CD4-positive, alpha-beta T cell treated with Interleukin-21 for 1 hour (primary cell): ENCODE data around the gene TXLNA.
A peak's percentile ranks its signal among the peaks of the same experiment; 100 is the strongest.

Source experiments
- DNase-seq: peaks from one replicate; pipeline ENCODE4 v3.0.0-alpha.2; 2020

TXLNA gene

DNA sequence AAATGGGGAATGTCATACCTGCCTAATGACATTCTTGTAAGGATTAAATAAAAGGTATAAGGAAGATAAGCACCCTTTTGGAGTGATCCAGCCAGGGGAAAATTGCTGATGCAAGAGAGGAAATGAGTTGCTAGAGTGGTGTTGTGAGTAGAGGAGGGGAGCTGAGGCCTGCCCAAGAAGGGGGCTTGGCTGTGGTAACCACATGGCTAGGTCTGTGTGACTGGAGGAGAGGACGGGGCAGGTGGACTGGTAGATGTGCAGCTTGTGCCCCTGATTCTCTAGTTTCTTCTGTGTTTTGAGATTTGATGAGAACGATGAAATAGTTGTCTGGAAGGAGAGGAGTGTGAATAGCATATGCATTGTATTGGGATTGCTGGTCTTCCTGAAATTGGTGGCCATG lies 6.6 kb downstream of the TXLNA start:
- no peak for DNase-seq

DNA sequence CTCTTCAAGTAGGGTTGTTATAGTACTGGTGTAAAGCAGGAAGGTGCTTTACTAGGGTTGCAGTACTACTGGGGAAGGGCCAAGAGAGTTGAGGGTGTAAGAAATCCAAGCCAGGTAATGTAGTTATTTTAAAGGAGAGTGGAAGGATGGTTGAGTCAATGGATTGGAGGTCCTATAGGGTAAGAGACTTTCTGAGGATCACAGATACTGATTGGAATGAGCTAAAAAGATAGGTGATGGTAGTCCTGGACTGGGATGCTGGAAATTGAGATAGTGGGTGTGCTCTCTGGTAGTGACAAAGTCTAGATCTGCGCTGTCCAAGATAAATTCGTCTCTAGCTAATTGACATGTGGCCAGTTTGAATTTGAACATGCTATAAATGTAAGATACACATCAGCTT lies 7.0 kb downstream of the TXLNA start:
- no peak for DNase-seq

DNA sequence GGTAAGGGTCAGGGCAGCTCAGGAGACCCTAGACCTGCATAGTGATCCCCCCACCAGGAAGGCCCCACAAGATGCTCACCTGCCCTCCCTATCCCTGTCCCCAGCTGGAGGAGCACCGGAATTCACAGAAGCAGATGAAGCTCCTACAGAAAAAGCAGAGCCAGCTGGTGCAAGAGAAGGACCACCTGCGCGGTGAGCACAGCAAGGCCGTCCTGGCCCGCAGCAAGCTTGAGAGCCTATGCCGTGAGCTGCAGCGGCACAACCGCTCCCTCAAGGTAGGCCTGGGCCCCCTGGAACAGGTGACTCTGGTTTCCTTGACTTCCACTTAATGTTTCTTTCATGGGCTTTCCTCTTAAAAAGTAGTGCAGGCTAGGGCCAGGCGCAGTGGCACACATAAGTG lies 8.4 kb downstream of the TXLNA start:
- DNase-seq: no peak

DNA sequence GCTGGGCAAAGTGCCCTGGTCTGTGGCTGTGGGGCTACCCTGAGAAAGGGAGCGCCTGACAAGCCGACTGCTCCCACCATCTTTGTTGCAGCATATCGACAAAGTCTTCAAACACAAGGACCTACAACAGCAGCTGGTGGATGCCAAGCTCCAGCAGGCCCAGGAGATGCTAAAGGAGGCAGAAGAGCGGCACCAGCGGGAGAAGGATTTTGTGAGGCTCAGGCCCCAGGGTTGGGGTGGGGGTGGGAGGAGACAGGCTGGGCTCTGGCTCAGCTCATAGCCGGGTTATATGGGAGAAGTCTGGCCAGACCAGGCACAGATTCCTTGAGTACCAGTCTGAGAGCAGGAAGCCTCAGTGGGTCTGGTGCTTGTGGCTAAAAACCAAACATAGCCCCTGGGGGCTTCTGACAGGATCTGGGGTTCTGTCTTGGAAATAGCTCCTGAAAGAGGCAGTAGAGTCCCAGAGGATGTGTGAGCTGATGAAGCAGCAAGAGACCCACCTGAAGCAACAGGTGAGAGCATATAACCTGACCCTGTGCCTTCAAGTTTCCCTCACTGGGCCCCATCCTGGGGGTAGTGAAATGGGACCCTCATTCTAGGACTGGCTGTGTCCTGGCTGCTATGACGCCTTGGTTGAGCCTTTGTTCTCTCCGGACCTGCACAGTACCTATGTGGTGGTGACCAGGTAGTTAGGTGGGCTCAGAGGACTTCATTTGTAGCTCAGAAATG lies 12.9 kb downstream of the TXLNA start:
- DNase-seq: no peak

DNA sequence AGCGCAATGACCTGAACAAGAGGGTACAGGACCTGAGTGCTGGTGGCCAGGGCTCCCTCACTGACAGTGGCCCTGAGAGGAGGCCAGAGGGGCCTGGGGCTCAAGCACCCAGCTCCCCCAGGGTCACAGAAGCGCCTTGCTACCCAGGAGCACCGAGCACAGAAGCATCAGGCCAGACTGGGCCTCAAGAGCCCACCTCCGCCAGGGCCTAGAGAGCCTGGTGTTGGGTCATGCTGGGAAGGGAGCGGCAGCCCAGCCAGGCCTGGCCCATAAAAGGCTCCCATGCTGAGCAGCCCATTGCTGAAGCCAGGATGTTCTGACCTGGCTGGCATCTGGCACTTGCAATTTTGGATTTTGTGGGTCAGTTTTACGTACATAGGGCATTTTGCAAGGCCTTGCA lies 15.5 kb downstream of the TXLNA start:
- DNase-seq: no peak

DNA sequence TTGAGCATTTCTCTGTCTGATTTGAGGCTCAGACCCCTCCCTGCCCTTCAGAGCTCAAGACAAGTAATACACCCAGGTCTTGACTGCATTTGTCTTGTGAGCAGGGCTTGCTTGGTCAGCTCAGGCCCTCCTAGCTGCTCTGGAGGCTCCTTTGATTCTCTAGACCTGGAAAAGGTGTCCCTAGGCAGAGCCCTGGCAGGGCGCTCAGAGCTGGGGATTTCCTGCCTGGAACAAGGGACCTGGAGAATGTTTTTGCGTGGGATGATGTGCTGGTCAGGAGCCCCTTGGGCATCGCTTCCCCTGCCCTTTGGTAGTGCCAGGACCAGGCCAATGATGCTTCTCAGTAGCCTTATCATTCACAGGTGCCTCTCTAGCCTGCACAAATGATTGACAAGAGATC lies 16.1 kb downstream of the TXLNA start:
- DNase-seq: no peak

DNA sequence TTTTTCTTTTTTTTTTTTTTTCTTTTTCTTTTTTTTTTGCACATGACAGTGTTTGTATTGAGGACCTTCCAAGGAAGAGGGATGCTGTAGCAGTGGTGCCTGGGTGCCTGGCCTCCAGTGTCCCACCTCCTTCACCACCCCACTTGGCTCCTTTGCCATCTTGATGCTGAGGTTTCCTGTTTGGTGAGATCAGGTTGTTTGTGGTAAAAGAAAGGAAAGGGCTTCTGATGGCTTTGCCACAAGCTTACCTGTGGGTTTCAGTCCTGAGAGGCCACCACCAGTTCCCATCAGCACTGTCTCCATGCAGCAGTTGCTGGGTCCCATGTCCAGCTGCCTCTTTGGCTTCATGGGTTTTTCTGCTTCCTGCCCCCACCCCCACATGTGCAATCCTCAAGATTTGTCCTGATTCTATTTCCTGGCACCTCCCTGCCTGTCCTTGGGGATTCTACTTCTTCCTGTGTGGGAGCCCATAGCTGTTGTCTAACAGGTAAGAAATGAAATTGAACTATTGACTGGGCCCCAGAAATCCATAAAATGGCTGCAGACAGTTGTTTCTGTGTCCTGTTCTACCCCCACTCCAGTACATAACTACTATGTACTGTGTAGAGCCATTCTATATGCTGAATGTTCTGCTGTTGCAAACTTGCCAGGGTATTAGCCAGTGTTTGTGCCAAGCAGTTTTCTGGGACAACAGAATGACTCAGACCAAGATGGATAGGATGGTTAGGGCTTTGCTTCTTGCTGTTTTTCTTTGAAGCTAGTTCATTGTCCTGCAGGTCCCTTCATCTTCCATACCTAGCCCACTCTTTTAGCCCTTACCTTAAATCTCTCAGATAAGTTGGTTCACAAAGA lies 16.7 kb downstream of the TXLNA start:
- DNase-seq: peak; percentile 57

DNA sequence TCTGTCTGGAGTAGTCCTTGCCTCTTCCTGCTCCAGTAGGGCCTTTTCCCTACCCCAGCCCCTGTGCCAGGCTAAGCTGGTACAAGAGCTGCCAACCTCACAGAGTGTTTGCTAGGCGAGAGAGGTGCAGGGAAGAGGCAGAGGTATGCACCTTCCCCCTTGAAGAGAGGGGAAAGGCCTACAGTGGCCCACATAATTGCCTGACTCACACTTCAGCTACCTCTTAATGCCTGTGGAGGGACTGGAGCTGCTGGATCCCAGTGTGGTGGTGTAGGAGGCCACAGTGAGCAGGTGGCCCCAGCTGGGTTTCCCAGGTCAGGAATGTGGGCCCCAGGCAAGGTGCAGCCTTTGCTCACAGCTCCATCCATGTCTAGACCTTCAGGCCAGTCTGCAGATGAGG lies 17.6 kb downstream of the TXLNA start:
- no peak for DNase-seq

DNA sequence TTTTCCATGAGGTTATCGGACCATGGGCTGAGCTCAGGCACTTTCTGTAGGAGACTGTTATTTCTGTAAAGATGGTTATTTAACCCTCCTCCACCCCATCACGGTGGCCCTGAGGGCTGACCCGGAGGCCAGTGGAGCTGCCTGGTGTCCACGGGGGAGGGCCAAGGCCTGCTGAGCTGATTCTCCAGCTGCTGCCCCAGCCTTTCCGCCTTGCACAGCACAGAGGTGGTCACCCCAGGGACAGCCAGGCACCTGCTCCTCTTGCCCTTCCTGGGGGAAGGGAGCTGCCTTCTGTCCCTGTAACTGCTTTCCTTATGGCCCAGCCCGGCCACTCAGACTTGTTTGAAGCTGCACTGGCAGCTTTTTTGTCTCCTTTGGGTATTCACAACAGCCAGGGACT lies 18.4 kb downstream of the TXLNA start:
- DNase-seq: no peak

DNA sequence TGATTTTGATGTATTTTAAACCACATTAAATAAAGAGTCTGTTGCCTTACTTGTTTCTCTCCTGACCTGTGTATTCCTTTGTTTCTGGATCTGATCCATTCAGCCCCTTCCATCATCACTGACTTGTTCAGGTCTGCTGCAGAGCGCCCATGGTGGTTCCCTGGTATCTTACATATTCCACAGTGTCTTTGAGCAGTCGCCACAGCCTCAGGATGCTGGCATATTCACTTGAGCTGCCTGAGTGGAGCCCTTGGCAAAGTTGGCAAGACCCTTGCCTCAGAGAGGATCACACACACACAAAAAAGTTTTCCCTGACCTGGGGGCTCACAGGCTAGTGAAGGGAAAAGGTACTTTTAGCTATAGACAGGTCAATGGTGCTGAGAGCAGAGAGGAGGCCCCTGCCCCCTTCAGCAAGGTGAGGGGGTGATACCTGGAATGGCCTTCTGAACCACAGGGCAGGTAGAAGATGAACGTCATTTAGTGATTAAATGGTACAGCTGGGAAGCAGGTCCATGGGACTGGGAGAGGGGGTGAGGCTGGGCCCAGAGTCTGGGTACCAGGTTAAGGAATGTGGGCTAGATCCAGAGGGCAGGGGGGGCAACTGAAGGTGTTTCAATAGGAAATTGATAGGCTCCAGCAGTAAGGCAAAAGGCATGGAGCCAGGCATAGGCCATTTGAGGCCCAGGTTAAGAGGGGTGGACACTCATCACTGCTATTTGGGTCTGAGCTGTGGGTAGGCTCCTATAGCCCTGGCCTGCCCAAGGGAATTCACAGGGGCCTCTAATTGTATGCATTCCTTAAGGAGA lies 19.0 kb downstream of the TXLNA start:
- no peak for DNase-seq

DNA sequence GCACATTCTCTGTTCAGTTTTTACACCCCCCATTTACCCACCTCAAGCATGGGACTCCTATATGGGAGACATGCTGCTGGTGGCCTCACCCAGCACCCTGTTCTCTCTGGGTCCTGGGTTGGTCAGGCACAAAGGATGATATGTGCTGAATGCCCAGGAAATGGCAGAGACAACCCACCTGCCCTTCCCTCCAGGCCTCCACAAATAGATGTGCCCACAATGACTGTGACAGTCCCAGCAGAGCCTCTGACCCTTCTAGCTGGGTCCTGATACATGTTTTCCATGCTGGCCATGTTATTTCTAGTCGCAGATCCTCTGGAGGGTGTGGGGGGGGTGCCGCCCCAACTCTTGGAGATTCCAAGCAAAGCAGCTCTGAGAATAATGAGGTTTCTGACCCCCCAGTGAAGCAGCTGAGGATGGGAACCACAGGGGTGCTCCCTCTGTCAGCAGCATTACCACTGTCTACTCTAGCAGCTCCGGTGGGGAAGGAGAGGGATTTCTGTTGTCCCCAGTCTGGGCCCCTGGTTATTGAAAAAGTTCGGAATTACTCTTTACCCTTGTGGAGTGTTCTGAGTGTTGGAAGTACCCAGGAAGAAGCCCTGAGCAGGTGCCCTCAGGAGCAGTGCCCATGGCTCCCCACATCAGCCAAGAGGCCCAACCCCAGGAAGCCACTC lies 19.7 kb downstream of the TXLNA start:
- DNase-seq: no peak

DNA sequence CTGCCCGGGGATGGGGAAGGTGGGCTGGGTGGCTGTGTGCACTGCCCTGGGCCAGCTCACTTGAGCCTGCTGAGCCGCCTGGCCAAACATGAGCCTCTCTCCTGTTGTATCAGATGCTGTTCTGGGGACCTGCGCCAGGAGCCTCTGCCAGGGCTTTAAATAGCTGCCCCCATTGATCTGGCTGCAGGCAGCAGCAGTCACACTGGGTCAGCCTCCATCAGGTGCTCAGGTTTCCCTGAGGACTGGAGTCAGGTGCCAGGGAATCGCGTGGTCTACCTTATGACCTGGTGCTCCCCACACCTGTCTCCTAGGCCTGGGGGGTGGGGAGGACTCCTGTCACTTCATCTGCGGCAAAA lies 20.2 kb downstream of the TXLNA start:
- DNase-seq: no peak

DNA sequence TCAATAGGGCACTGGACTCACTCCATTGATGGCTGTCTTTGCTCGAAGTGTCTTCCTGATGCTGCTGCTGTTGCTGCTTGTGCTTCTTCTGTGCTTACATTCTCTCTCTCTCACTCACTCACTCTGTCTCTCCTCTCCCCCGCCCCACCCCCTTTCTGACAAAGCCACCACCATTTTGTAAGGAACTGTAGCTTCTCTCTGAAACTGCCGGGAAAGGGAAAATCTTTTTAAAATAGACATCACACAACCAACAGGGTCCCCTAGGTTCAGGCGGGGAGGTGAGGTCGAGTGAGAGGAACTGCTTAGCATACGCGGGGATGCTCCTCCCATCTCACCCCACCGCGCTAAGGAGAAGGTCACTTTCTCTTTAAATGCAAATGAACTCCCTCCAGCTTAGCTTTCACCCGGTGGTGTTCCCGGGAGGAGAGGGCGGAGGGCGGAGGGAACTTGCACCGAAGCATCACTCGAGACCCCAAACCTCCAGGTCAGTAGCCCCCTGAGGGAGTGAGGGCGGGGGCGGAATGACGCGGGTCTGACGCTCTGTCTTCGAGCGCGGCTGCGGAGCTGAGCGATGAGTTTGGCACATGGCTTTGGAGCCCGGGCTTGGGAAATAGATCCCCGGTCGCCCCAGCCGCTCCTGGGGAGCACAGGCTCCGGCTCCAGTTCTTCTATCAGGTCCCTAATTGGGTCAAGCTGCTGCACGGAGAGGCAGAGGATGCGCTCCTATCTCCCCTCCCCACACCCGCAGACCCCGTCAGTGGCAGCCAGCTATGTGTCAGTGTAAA lies 20.9 kb downstream of the TXLNA start, which contains the start of gene CCDC28B:
CCDC28B (plus strand) TSS at position 370 of the 785 bp plus-strand sequence. CDS start 1,341 bp downstream, outside the sequence.
- peak; percentile 64 for DNase-seq

DNA sequence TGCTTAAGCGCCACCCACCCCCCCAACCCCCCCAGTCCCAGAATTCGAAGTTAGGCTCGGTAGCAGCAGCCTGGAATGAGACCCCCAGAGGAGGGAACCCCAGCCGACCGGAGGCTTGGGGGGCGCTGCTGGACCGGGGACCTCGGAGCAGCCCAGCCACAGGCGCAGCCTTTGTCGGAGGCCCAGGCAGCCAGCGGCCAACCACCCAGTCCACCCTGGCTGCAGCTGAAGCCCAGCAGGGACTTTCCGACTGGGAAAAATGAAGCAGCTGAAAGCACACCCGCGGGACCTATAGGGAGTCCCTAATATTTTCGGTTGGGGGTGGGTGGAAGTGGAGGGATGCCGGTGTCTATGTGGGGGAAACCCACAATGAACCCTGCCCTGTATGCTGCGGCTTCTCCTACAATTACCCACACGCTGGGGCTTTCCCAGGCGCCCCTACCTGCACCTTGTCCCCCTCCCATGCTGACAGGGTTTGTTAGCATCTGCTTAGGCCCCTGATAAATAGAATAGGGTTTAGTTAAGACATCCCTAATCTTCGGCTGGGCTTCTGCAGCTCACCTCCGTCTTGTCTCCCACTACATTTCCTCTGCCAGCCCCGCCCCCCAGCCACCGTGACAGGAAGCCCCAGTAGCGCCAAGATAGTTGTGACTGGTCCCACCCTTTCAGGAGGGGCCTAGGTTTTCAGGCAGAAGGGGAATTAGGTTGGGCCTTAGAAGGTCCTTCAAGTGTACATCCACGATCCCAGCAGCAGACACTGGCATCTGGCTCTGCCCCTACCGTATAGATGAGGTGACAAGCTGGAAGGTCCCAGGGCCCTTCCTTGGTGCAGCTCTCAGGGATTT lies 21.8 kb downstream of the TXLNA start:
- peak; percentile 85 for DNase-seq

DNA sequence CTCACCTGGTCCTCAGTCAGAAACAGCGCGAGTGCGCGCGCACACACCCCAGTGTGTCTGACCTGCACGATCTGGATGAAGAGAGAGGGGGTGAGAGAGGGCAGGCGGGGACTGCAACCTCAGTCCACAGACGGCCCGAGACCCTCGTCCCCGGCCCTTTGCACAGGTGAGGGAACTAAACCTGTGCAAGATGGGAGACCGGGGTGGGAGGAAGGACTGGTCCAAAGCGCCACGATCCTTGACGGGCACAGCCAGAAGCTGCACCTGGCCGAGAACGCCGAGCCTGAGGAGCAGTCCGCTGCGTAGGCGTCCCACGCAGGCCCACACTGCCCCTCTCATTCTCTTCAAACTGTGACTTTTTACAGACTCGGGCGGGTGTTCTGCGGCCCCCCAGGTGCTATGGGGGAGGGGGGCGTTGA lies 25.5 kb downstream of the TXLNA start:
- DNase-seq: no peak

DNA sequence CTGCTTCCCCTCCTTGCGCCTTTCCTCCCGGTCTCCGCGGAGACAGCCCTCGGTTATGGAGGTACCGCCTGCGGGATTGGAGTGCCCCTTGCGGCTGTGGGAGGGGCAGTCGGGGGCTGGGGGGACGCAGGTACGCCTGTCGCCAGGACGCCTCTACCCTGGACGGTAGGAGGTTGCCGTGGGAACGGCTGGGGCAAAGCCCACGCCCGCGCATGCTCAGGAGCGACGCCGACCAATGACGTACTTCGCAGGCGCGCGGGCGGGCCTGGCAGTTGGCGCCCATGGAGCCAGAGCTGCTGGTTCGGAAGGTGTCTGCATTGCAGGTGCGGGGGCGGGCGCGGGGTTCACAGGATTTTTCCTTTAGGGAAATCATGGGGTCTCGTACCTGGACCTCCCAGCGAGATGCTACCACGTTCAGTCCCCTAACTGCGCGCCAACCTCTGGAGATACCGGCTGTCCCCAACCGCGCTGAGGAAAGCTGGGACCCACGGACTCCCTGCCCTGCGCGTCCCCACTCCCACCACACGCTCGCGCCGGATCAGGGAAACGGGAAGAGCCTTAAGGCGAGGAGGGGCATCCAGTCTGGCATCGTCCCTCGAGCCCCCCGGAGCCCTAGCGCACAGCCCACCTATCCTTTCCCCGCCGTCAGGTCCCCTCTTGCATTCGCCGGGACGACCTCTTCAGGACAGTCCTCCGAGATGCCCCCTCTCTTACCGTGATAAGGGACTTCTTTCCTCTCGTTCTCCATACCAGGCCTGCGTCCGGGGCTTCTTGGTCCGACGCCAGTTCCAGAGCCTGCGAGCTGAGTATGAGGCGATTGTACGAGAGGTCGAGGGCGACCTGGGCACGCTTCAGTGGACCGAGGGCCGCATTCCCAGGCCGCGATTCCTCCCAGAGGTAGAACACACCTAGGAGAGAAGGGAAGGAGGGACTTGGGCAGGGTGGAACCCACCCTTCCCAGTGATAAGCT lies 26.2 kb downstream of the TXLNA start, which contains the start of gene IQCC:
IQCC (plus strand) TSS at position 271 of the 970 bp plus-strand sequence; CDS start at position 282, 11 bp downstream.
- DNase-seq: peak; percentile 90

DNA sequence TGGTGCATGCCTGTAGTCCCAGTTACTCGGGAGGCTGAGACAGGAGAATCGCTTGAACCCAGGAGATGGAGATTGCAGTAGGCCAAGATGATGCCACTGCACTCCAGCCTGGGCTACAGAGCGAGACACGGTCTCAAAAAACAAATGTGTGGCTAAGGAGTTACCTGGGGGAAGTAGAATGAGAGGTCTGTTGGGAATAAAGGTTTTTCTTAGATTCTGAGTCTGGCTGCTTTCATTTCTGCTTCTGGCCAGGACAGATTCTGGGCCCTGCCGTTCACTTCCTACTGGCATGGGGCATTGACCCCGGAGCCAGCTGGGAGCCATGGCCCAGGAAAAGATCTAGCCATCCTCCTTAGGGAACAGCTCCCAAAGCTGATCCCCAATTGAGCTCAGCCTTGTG lies 29.0 kb downstream of the TXLNA start:
- DNase-seq: no peak

DNA sequence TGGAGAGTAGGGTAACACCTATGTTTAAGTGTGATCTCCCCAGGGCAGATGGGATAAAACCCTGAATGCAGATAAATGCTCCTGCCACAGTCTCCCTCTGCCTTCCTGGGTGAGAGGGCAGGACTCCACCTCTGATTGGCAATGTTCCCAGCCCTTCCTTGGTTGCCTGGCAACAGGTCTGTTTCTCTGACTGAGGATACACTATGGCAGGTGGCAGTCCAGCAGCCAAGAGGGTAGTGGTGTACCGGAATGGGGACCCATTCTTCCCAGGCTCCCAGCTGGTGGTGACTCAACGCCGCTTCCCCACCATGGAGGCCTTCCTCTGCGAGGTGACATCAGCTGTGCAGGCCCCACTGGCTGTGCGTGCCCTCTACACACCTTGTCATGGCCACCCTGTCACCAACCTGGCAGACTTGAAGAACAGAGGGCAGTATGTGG lies 29.4 kb downstream of the TXLNA start, which contains the start of gene DCDC2B:
DCDC2B (plus strand) TSS at position 199 of the 438 bp plus-strand sequence; CDS start at position 204, 5 bp downstream.
- DNase-seq: peak; percentile 32
